HepG2 (cell line): Measurements from ENCODE around the gene ILDR1. TPM values are rescaled to one million over a fixed set of nuclear protein-coding genes. Genes with fewer than 3 reads are reported as not detected.

Experiments used
- ATAC-seq: fragments of 200-7000 bp; cut with Tn5 transposase; 3 replicates; pipeline ENCODE4 v1.9.1; 2020; ENCODE audit warnings: mild to moderate bottlenecking, moderate library complexity
- BruUV-seq: library from RNA; stranded (reverse); fragments of 400-500 nt; replicated peaks from 2 replicates; lab custom pipeline; 2021; lab: Mats Ljungman, UMichigan
- CTCF ChIA-PET: fragments of 300-600 bp; formaldehyde crosslinking; extraction: SDS; loops from one replicate; lab custom pipeline; 2021; ENCODE audit warnings: low total read pairs, inconsistent platforms, low intra/inter-chr PET ratio; lab: Yijun Ruan, JAX
- POLR2A ChIA-PET: fragments of 350-600 bp; sonication (Branson Sonifier 250); formaldehyde crosslinking; loops from one replicate; lab custom pipeline; 2020; ENCODE audit warnings: antibody characterized with exemption, inconsistent platforms; lab: Yijun Ruan, JAX
- DNase-seq: peaks from one replicate; pipeline ENCODE4 v3.0.0-alpha.2; 2015; ENCODE audit warnings: low spot score
- FAIRE-seq: peaks from 3 replicates; lab custom pipeline; 2011; peaks lifted over from hg19 to GRCh38; lab: Jason Lieb, UNC
- H2AFZ ChIP-seq: one replicate; pipeline ENCODE4 v1.6.1; 2011; ENCODE audit warnings: low read length, inconsistent platforms
- H3K27ac ChIP-seq: fragments of 300-600 bp; 3 replicates; pipeline ENCODE4 v1.8.0; 2011; ENCODE audit warnings: mixed run types, mild to moderate bottlenecking, mixed read lengths, low read length, inconsistent platforms; ENCODE audit not compliant: insufficient read depth; ENCODE audit errors: extremely low read length
- H3K27me3 ChIP-seq, 2 experiments: fragments of 200-600 bp in 1 of 2; 2 replicates in 1 of 2; 3 replicates in 1 of 2; pipeline versions ENCODE4 v1.6.0 to v1.8.0; 2011; ENCODE audit warnings: low read length in 2 of 2, mild to moderate bottlenecking in 2 of 2, moderate library complexity in 2 of 2, inconsistent platforms in 1 of 2; ENCODE audit not compliant: insufficient read depth in 2 of 2, control insufficient read depth in 1 of 2
- H3K36me3 ChIP-seq, 2 experiments: fragments of 200-600 bp in 1 of 2; replicated peaks in 1 of 2; 2 replicates in 1 of 2; 3 replicates in 1 of 2; pipeline versions ENCODE4 v1.5.1 to v1.8.0; 2011; ENCODE audit warnings: low read length in 2 of 2, inconsistent platforms in 1 of 2; ENCODE audit not compliant: insufficient read depth in 2 of 2, control insufficient read depth in 1 of 2
- H3K4me1 ChIP-seq: 2 replicates; pipeline ENCODE4 v1.5.1; 2012; ENCODE audit warnings: low read length, inconsistent platforms; ENCODE audit not compliant: insufficient read depth
- H3K4me2 ChIP-seq: 2 replicates; pipeline ENCODE4 v1.6.0; 2011; ENCODE audit warnings: low read depth, low read length, inconsistent platforms
- H3K4me3 ChIP-seq, 3 experiments: fragments of 200-600 bp in 1 of 3; sonication (generic), shearing (Covaris generic) in 1 of 3; replicated peaks in 1 of 3; 2 replicates each; pipeline ENCODE4 v1.5.1; 2011 to 2016; ENCODE audit warnings: low read length in 3 of 3, inconsistent platforms in 2 of 3, low read depth in 2 of 3, mild to moderate bottlenecking in 2 of 3, control low read depth in 1 of 3, mixed read lengths in 1 of 3; ENCODE audit not compliant: insufficient read depth in 1 of 3
- H3K79me2 ChIP-seq: one replicate; pipeline ENCODE4 v1.6.1; 2011; ENCODE audit warnings: low read length, inconsistent platforms; ENCODE audit not compliant: insufficient read depth
- H3K9ac ChIP-seq: 2 replicates; pipeline ENCODE4 v1.6.0; 2011; ENCODE audit warnings: mild to moderate bottlenecking, low read depth, low read length, inconsistent platforms; ENCODE audit not compliant: insufficient read depth
- H3K9me3 ChIP-seq: 2 replicates; pipeline ENCODE4 v1.5.1; 2012; ENCODE audit warnings: mild to moderate bottlenecking, low read length
- H4K20me1 ChIP-seq: 2 replicates; pipeline ENCODE4 v1.6.0; 2011; ENCODE audit warnings: inconsistent platforms, mild to moderate bottlenecking, low read length, moderate library complexity; ENCODE audit not compliant: insufficient read depth
- ISL2 ChIP-seq: sonication (generic); formaldehyde crosslinking; IDR thresholded peaks from 2 replicates; pipeline ENCODE4 v1.5.0; 2020; ENCODE audit warnings: missing genetic modification reagents
- NFIB ChIP-seq: sonication (generic); formaldehyde crosslinking; IDR thresholded peaks from 2 replicates; pipeline ENCODE4 v1.9.0; 2021; ENCODE audit warnings: missing genetic modification reagents, mild to moderate bottlenecking, borderline replicate concordance
- PCBP2 ChIP-seq: fragments of 200-400 bp; formaldehyde crosslinking; optimal IDR thresholded peaks from 2 replicates; pipeline ENCODE3; 2018; ENCODE audit warnings: low read length, low read depth; ENCODE audit not compliant: poor library complexity, severe bottlenecking
- POLR2A ChIP-seq, 2 experiments: IDR thresholded peaks; 2 replicates each; pipeline ENCODE4 v1.6.1; 2011; ENCODE audit warnings: low read depth in 2 of 2, low read length in 2 of 2, mild to moderate bottlenecking in 1 of 2, moderate library complexity in 1 of 2; ENCODE audit not compliant: insufficient read depth in 1 of 2
- ZBTB8A ChIP-seq: sonication (generic); formaldehyde crosslinking; IDR thresholded peaks from 2 replicates; pipeline ENCODE4 v1.4.0; 2020; ENCODE audit warnings: mild to moderate bottlenecking, low read depth, missing genetic modification reagents, borderline replicate concordance
- ZNF124 ChIP-seq: sonication (generic); formaldehyde crosslinking; IDR thresholded peaks from 2 replicates; pipeline ENCODE4 v1.4.0; 2020; ENCODE audit warnings: missing genetic modification reagents
- ZNF33A ChIP-seq: sonication (generic); formaldehyde crosslinking; IDR thresholded peaks from 2 replicates; pipeline ENCODE4 v1.5.1; 2020; ENCODE audit warnings: missing genetic modification reagents, mild to moderate bottlenecking, moderate library complexity, borderline replicate concordance
- ZNF558 ChIP-seq: sonication (generic); formaldehyde crosslinking; IDR thresholded peaks from 2 replicates; pipeline ENCODE4 v1.9.0; 2022; ENCODE audit warnings: mild to moderate bottlenecking, missing genetic modification reagents, borderline replicate concordance
- ZNF567 ChIP-seq: sonication (generic); formaldehyde crosslinking; IDR thresholded peaks from 2 replicates; pipeline ENCODE4 v1.8.1; 2023; ENCODE audit warnings: mild to moderate bottlenecking, missing genetic modification reagents, borderline replicate concordance
- ZSCAN25 ChIP-seq: sonication (generic); formaldehyde crosslinking; IDR thresholded peaks from 2 replicates; pipeline ENCODE4 v1.8.0; 2022; ENCODE audit warnings: mild to moderate bottlenecking, missing genetic modification reagents
- WGBS: methylation state at CpG from one replicate; pipeline ENCODE4 v1.1.6; 2017; ENCODE audit warnings: low lambda C conversion rate; 5-methylcytosine and 5-hydroxymethylcytosine counted together
- in situ Hi-C: cut with HindIII; loops from 2 replicates; pipeline ENCODE4 v1.10.0; 2017; ENCODE audit warnings: low pct_unique_long_range_greater_than_20kb; ENCODE audit not compliant: extremely low pct_ligation_motif_present
- intact Hi-C: fragments of 100-400 bp; cut with micrococcal nuclease; formaldehyde crosslinking; loops from one replicate; pipeline ENCODE4 v1.10.0; 2022; ENCODE audit not compliant: unreplicated experiment
- polyA plus RNA-seq, 8 experiments: library from polyadenylated mRNA; depleted of rRNA in 3 of 8; stranded (reverse) in 7 of 8; unstranded in 1 of 8; fragments of >200 nt; fragmentation: Illumina TruSeq in 4 of 8; extraction: Trizol in 4 of 8; gene quantifications; 2 replicates each; pipeline versions ENCODE4 v1.2.1 to v1.2.3, GENCODE V29; 2011 to 2016; ENCODE audit warnings: low read depth in 4 of 8, missing spikeins in 1 of 8, mixed read lengths in 1 of 8; ENCODE audit not compliant: insufficient read depth in 1 of 8
- total RNA-seq, 5 experiments: library from RNA; depleted of rRNA; stranded (reverse); fragments of >200 nt; fragmentation: Illumina TruSeq; extraction: Trizol; gene quantifications; 2 replicates each; pipeline ENCODE4 v1.2.3, GENCODE V29; 2016; ENCODE audit warnings: low read depth in 1 of 5
- TF ChIP-seq, protein P1 (sequence below): sonication (generic); formaldehyde crosslinking; IDR thresholded peaks from 2 replicates; pipeline ENCODE4 v1.8.0; 2022; ENCODE audit warnings: mild to moderate bottlenecking, missing genetic modification reagents; ENCODE audit not compliant: insufficient replicate concordance
- TF ChIP-seq, protein P2 (sequence below): sonication (generic); formaldehyde crosslinking; IDR thresholded peaks from 2 replicates; pipeline ENCODE4 v1.5.0; 2020; ENCODE audit warnings: missing genetic modification reagents
- TF ChIP-seq, protein P3 (sequence below): sonication (generic); formaldehyde crosslinking; conservative IDR thresholded peaks from 2 replicates; pipeline ENCODE4 v1.4.0; 2020; ENCODE audit warnings: mild to moderate bottlenecking, missing genetic modification reagents, moderate library complexity
- TF ChIP-seq, protein P4 (sequence below): sonication (generic); formaldehyde crosslinking; IDR thresholded peaks from 2 replicates; pipeline ENCODE4 v1.4.0; 2020; ENCODE audit warnings: missing genetic modification reagents
- TF ChIP-seq, protein P5 (sequence below): sonication (generic); formaldehyde crosslinking; IDR thresholded peaks from 2 replicates; pipeline ENCODE4 v1.8.1; 2023; ENCODE audit warnings: mild to moderate bottlenecking, missing genetic modification reagents, borderline replicate concordance

The ILDR1 gene
- total and polyA plus RNA-seq, 2 of the 13 experiments (the other 11 are each of a cell fraction or from before 2014, with no cell fraction given) = not detected

DNA sequence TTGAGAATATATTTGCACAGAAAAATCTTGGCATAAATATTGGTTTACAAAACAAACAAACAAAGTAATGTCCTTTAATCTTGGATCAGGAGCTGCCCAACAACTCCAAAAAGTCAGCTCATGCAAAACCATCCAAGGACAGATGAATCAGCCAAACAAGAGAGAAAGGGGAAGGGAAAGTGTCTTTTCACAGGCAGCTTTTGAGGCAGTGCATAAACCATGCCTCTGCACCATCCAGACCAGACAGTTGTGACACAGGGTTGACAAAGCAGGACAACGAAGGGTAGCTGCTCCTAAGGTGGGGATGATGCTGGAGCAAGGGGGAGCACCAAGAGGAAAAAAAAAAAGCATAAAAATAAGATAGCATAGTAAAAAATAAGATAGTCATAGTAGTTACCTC lies 41.9 kb upstream of the ILDR1 start:
- no peaks in the 10 kb centered on the region for H3K9me3 ChIP-seq
- no peaks in the 10 kb centered on the region for H3K36me3 ChIP-seq
- BruUV-seq = no TSS peak
- H3K4me2 ChIP-seq = no peak overlapping the region
- no peaks in the 10 kb centered on the region for H3K4me1 ChIP-seq
- H4K20me1 ChIP-seq = no peaks in the 10 kb centered on the region
- ChIA-PET POLR2A (no interaction called here), CTCF (no interaction called here)
- H3K27ac ChIP-seq = no peak overlapping the region
- H3K4me3 ChIP-seq = no peak overlapping the region
- no peak overlapping the region for H2AFZ ChIP-seq
- in situ Hi-C loops = no loop called here
- DNase-seq (no peak), FAIRE-seq (no peak), ATAC-seq (no peak)
- H3K27me3 ChIP-seq = no peaks in the 10 kb centered on the region
- H3K79me2 ChIP-seq = no peaks in the 10 kb centered on the region
- 15% methylated on average over 1 of the region's 1 CpG for WGBS
- intact Hi-C loops = no loop called here
- H3K9ac ChIP-seq = no peak overlapping the region
- TF ChIP-seq ZBTB8A (CRISPR knock-in tag) (no peak), ZNF33A (no peak), ZNF558 (CRISPR knock-in tag) (no peak), POLR2A (IDR thresholded peaks at IDR 0.05; ENCODE audit: insufficient read depth in 1 of 2, low read depth in 2 of 2, low read length in 2 of 2) (no peak), NFIB (no peak), ZSCAN25 (CRISPR knock-in tag) (no peak), ZNF124 (no peak), ISL2 (CRISPR knock-in tag) (no peak), ZNF567 (no peak), PCBP2 (no peak)
- TF ChIP-seq, protein P1, sequence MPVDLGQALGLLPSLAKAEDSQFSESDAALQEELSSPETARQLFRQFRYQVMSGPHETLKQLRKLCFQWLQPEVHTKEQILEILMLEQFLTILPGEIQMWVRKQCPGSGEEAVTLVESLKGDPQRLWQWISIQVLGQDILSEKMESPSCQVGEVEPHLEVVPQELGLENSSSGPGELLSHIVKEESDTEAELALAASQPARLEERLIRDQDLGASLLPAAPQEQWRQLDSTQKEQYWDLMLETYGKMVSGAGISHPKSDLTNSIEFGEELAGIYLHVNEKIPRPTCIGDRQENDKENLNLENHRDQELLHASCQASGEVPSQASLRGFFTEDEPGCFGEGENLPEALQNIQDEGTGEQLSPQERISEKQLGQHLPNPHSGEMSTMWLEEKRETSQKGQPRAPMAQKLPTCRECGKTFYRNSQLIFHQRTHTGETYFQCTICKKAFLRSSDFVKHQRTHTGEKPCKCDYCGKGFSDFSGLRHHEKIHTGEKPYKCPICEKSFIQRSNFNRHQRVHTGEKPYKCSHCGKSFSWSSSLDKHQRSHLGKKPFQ = no peak
- TF ChIP-seq, protein P2, sequence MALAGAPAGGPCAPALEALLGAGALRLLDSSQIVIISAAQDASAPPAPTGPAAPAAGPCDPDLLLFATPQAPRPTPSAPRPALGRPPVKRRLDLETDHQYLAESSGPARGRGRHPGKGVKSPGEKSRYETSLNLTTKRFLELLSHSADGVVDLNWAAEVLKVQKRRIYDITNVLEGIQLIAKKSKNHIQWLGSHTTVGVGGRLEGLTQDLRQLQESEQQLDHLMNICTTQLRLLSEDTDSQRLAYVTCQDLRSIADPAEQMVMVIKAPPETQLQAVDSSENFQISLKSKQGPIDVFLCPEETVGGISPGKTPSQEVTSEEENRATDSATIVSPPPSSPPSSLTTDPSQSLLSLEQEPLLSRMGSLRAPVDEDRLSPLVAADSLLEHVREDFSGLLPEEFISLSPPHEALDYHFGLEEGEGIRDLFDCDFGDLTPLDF (CRISPR knock-in tag) = no peak
- TF ChIP-seq, protein P3, sequence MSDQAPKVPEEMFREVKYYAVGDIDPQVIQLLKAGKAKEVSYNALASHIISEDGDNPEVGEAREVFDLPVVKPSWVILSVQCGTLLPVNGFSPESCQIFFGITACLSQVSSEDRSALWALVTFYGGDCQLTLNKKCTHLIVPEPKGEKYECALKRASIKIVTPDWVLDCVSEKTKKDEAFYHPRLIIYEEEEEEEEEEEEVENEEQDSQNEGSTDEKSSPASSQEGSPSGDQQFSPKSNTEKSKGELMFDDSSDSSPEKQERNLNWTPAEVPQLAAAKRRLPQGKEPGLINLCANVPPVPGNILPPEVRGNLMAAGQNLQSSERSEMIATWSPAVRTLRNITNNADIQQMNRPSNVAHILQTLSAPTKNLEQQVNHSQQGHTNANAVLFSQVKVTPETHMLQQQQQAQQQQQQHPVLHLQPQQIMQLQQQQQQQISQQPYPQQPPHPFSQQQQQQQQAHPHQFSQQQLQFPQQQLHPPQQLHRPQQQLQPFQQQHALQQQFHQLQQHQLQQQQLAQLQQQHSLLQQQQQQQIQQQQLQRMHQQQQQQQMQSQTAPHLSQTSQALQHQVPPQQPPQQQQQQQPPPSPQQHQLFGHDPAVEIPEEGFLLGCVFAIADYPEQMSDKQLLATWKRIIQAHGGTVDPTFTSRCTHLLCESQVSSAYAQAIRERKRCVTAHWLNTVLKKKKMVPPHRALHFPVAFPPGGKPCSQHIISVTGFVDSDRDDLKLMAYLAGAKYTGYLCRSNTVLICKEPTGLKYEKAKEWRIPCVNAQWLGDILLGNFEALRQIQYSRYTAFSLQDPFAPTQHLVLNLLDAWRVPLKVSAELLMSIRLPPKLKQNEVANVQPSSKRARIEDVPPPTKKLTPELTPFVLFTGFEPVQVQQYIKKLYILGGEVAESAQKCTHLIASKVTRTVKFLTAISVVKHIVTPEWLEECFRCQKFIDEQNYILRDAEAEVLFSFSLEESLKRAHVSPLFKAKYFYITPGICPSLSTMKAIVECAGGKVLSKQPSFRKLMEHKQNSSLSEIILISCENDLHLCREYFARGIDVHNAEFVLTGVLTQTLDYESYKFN (CRISPR knock-in tag) = no peak
- TF ChIP-seq, protein P4, sequence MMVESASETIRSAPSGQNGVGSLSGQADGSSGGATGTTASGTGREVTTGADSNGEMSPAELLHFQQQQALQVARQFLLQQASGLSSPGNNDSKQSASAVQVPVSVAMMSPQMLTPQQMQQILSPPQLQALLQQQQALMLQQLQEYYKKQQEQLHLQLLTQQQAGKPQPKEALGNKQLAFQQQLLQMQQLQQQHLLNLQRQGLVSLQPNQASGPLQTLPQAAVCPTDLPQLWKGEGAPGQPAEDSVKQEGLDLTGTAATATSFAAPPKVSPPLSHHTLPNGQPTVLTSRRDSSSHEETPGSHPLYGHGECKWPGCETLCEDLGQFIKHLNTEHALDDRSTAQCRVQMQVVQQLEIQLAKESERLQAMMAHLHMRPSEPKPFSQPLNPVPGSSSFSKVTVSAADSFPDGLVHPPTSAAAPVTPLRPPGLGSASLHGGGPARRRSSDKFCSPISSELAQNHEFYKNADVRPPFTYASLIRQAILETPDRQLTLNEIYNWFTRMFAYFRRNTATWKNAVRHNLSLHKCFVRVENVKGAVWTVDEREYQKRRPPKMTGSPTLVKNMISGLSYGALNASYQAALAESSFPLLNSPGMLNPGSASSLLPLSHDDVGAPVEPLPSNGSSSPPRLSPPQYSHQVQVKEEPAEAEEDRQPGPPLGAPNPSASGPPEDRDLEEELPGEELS (CRISPR knock-in tag) = no peak
- TF ChIP-seq, protein P5, sequence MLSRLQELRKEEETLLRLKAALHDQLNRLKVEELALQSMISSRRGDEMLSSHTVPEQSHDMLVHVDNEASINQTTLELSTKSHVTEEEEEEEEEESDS = no peak
